ENCODE results near the gene SLC6A6.

Gene SLC6A6

DNA sequence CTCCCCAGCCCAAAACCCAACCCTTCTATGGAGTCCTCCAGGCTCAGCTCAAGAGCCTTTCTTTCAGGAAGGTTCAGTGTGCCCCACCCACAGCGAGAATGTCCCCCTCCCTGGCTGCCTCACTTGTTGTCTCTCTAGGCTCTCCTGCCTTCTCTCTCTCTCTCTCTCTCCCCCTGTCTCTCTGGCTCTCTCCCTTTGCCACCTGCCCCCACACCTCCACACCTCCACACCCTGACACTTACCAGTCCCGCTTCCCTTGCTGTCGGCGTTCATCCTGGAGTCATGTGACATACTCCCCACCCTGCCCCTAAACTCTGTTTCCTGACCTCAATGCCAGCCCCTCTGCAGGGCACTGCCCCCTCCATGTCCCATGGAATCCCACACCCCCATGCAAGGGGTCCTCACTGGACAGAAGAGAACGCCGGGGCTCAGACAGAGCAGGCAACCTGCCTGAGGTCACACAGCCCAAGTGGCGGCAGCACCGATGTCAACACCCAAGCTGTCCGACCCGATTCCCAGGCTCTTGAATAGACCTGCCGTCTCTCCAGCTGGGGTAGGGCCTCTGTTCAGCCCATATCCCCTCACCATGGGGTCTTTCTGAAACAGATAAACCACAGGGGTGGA lies 28.5 kb upstream of the SLC6A6 start:
- no peak for DNase-seq

DNA sequence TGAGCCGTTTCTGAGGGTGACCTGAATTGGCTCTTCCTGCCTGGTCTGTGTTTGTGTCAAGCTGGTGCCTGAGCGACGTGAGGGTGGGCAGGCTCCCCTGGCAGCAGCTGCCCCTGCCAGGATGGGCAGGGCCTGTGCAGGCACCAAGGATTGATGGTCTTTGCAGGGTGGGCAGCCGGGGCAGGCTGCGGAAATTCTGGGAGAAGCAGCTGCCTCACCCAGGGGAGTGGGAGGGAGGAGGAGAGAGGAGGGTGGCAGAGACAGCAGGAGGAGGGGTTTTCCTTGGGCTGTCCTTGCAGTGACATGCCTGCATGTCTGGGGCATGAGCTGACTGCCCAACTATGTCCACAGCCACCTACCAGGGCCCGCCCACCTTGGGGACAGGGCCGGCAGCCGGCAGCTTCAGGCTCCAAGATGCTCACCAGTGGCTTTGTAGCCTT lies 27.9 kb upstream of the SLC6A6 start:
- DNase-seq: no peak

- no peak for DNase-seq
Measured at GRCh38 chr3:14375192-14375591, 27.2 kb upstream of the SLC6A6 start.

GRCh38 chr3:14376348-14377043 lies 25.9 kb upstream of the SLC6A6 start:
- DNase-seq: no peak

GRCh38 chr3:14377044-14377837 lies 25.2 kb upstream of the SLC6A6 start:
- no peak for DNase-seq

DNA sequence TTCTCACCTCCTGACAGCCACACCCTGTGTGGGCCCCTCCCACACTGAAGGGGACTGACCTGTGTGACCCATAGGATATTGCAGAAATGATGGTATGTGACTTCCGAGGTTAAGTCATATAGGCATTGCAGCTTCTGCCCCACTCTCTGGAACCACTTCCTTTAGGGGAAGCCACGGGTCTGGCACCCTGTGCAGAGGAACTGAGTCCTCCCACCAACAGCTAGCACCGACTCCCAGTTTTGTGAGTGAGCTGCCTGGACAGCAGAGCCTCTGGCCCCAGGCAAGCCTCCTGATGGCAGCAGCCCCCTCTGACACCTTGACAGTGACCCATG lies 24.6 kb upstream of the SLC6A6 start:
- peak; percentile 17 to 38 for DNase-seq

GRCh38 chr3:14378415-14378814 lies 24.0 kb upstream of the SLC6A6 start:
- DNase-seq: peak in 1 of 2 donors; percentile 4

DNA sequence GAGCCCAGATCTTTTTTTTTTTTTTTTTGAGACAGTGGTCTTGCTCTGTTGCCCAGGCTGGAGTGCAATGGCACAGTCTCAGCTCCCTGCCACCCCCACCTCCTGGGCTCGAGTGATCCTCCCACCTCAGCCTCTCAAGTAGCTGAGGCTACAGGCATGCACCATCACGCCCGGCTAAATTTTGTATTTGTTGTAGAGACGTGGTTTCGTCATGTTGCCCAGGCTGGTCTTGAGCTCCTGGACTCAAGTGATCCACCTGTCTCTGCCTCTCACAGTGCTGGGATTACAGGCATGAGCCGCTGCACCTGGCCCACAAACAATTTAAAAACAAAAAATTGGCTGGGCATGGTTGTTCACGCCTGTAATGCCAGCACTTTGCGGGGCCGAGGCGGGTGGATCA lies 22.6 kb upstream of the SLC6A6 start:
- no peak for DNase-seq

GRCh38 chr3:14386254-14386653 lies 16.2 kb upstream of the SLC6A6 start:
- no peak for DNase-seq

- no peak for DNase-seq
Measured at GRCh38 chr3:14388201-14388600, 14.2 kb upstream of the SLC6A6 start.

DNA sequence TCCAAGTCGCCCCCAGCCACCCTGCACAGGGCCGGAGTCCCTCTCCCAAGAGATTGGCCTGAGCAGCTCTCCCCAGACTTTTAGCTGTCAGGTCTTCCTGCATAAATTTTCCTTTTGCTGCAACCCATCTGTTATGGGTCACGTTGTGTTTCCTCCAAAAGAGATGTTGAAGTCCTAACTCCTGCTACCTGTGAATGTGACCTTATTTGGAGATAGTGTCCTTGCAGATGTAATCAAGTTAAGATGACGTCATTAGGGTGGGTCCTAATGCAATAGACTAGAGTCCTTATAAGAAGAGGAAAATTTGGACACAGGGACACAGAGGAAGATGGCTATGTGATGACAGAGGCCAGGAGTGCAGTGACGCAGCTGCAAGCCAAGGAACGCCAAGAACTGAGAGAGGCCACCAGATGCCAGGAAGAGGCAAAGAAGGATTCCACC lies 13.2 kb upstream of the SLC6A6 start:
- no peak for DNase-seq

DNA sequence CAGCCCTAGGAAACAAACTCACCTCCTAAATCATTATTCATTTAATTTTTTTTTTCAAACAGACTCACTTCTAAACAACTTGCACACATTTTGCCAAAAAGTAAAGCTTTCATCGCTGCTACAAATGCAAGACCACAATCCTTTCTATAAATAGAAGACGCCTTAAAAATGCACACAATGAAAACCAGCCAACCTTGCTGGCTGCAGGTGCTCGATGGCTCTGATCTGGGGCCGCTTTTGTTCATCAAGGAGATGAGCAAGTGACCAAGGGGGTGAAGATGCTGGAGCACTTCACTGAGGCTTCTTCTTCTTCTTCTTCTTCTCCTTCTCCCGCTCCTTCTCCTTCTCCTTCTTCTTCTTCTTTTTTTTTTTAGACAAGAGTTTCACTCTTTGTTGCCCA lies 12.7 kb upstream of the SLC6A6 start:
- no peak for DNase-seq

GRCh38 chr3:14391033-14391432 lies 11.4 kb upstream of the SLC6A6 start:
- DNase-seq: peak in 1 of 2 donors; percentile 22

- DNase-seq: no peak
Measured at GRCh38 chr3:14392231-14392630, 10.2 kb upstream of the SLC6A6 start.

DNA sequence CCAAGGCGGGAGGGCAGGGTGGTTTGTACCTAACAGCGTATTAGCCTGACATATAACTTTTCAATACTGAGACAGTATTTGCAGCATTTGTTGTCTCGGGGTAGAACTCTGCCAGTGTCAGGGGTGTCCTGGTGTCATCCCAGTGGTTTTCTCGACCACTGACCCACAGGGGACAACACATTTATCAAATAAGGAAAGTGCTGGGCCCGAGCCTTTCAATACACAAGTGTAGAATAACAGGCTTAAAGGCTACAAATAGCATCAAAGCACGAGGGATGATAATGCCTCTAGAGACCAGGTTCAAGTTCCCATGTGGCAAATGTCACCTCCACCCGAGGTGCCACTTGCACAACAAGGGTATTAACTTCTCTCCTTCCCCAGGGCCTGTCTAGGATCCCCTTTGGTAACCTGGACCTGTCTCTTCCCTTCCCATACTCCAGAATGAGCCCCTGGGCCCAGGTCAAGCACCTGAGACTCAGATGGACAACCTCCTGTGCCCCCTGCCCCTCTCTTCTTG lies 9.5 kb upstream of the SLC6A6 start:
- no peak for DNase-seq

GRCh38 chr3:14393440-14394106 lies 8.8 kb upstream of the SLC6A6 start:
- no peak for DNase-seq

DNA sequence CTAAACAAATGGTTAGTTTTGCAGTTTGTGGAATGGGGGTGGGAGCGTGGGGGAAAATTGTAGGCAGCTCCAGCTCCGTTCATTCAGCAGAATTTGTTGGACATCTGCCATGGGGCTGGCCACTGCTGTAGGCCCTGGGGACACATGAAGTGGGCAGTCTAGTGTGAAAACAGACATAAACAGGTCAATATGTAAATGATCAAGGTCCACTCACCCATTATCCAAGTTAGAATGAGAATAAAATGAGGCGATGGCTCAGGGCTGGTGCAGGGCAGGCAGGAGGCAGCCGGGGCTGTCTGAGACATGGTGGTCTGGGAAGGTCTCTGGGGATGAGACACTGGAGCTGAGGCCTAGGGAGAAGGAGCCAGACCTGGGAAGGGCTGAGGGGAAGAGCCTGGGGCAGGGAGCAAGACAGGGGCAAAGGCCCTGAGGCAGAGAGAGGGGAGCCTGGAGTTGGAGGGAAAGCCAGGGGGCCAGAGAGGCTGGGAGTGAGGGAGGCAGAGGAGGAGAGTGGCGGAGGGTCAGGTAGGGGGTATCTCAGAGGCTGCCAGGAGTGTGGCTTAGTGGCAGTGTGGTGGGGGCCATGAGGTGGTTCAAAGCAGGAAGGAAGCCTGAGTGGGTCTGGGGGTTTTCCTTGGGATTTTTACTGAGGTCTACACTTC lies 6.2 kb upstream of the SLC6A6 start:
- no peak for DNase-seq

DNA sequence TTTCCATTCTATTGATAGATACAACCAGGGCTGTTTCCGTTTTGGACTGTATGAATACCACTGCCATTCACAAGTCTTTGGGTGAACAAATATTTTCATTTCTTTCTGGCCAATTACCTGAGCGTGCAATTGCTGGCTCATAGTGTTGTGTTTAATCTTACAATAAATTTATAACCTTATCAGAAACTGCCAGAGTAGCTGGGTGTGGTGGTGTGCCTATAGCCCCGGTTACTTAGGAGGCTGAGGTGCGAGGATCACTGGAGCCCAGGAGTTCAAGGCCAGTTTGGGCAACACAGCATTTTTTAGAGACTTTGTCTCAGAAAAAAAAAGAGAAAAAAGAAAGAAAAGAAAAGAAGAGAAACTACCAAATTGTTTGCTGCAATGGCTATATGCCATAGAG lies 5.4 kb upstream of the SLC6A6 start:
- DNase-seq: no peak

- DNase-seq: peak in 1 of 2 donors; percentile 10
Measured at GRCh38 chr3:14397531-14397930, 4.9 kb upstream of the SLC6A6 start.

- no peak for DNase-seq
Measured at GRCh38 chr3:14397940-14398796, 4.2 kb upstream of the SLC6A6 start.

GRCh38 chr3:14398797-14399106 lies 3.7 kb upstream of the SLC6A6 start:
- no peak for DNase-seq
